Measurements from ENCODE around the gene ROBO1.

- TF ChIP-seq CTCF (IDR thresholded peaks at IDR 0.05) (no peak), EZH2 (IDR thresholded peaks at IDR 0.05; ENCODE audit: borderline replicate concordance, insufficient read depth, low read depth, low read length, poor library complexity, severe bottlenecking) (no peak)
These were observed 848.6 kb downstream of the ROBO1 start for GRCh38 chr3:78919021-78919755.

Data from B cell (primary cell).